Fibroblast of villous mesenchyme (primary cell): ENCODE measurements around the gene MAP3K21. TPM values are rescaled to one million over a fixed set of nuclear protein-coding genes. Genes with fewer than 3 reads are reported as not detected.

Source experiments
- DNase-seq: peaks from one replicate; pipeline ENCODE4 v3.0.0-alpha.2; 2010; ENCODE audit warnings: low read depth
- H3K4me3 ChIP-seq: 2 replicates; pipeline ENCODE4 v1.5.1; 2011; ENCODE audit warnings: low read depth, mild to moderate bottlenecking, low read length
- total RNA-seq: library from RNA; depleted of rRNA; stranded (reverse); fragments of >200 nt; gene quantifications from 2 replicates; pipeline ENCODE4 v1.2.3, GENCODE V29; 2012
- TF ChIP-seq, protein P1 (sequence below): IDR thresholded peaks from 2 replicates; pipeline ENCODE4 v1.5.1; 2012; ENCODE audit warnings: low read depth, mild to moderate bottlenecking, low read length; ENCODE audit not compliant: insufficient read depth

MAP3K21 gene
- total RNA-seq, 1 donor, result 1.3 TPM

GRCh38 chr1:233320023-233320422, 7.5 kb upstream of the MAP3K21 start:
- TF ChIP-seq, protein P1, sequence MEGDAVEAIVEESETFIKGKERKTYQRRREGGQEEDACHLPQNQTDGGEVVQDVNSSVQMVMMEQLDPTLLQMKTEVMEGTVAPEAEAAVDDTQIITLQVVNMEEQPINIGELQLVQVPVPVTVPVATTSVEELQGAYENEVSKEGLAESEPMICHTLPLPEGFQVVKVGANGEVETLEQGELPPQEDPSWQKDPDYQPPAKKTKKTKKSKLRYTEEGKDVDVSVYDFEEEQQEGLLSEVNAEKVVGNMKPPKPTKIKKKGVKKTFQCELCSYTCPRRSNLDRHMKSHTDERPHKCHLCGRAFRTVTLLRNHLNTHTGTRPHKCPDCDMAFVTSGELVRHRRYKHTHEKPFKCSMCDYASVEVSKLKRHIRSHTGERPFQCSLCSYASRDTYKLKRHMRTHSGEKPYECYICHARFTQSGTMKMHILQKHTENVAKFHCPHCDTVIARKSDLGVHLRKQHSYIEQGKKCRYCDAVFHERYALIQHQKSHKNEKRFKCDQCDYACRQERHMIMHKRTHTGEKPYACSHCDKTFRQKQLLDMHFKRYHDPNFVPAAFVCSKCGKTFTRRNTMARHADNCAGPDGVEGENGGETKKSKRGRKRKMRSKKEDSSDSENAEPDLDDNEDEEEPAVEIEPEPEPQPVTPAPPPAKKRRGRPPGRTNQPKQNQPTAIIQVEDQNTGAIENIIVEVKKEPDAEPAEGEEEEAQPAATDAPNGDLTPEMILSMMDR, result no peak
- DNase-seq, result no peak

GRCh38 chr1:233323718-233324117, 3.8 kb upstream of the MAP3K21 start:
- DNase-seq, result no peak
- H3K4me3 ChIP-seq, result no peak overlapping the region
- TF ChIP-seq, protein P1, result no peak

More at GRCh38 chr1:233320023-233320422, 7.5 kb upstream of the MAP3K21 start:
- H3K4me3 ChIP-seq, result no peak overlapping the region

DNA sequence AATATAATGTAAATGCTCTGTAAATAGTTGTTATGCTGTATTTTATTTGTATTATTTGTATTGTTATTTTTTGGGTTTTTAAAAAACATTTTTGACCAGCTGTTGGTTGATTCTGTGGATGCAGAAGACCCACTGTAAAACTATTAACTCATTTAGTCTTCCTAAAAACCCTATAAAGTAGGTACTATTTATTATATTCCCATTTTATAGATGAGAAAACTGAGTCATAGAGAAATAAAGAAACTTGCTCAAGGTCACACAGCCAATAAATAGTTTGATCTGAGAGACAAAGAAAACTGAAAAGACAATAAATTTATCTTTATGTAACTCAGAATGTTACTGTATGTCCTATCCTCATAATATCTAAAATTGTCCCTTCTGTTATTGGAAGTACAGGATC, 1.2 kb upstream of the MAP3K21 start:
- DNase-seq, result no peak
- H3K4me3 ChIP-seq, result no peak overlapping the region
- TF ChIP-seq, protein P1, result no peak

GRCh38 chr1:233326811-233327650, 493 bp upstream of the MAP3K21 start:
- TF ChIP-seq, protein P1, result no peak
- peak; percentile 10 for DNase-seq
- peak overlapping the region; percentile 32 for H3K4me3 ChIP-seq

- no peak for DNase-seq
- H3K4me3 ChIP-seq, result peak overlapping the region; percentile 56
- TF ChIP-seq, protein P1, result no peak
These were observed 808 bp downstream of the MAP3K21 start for GRCh38 chr1:233328142-233328921.

- TF ChIP-seq, protein P1, result no peak
- no peak overlapping the region for H3K4me3 ChIP-seq
- no peak for DNase-seq
These were observed 4.4 kb downstream of the MAP3K21 start for GRCh38 chr1:233331676-233332519.
